ENCODE data around the gene B3GNT8.

DNA sequence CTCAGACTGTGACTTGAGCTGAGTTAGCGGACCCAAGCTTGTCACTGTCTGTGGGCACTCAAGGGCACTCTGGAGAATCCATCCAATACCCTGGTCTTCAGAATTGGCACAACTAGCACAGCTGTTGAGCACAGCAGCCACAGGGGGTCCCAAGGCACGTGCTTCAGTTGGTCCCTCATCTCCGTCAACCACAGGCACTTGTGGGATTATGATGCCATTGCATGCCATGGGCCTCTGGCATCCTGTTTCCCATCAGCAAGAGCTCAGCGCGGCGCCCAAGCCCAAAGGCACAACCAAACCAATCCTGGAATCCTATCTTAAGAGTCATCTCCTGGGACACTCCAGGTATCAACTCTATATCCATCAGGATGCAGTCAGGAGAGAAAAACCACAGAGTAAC lies 3.7 kb upstream of the B3GNT8 start:
- TF ChIP-seq POLR2AphosphoS5 (IDR thresholded peaks at IDR 0.05; ENCODE audit: low read depth, low read length), result no peak
- no peak for TF ChIP-seq TAF1 (IDR thresholded peaks at IDR 0.05; ENCODE audit: borderline replicate concordance, low read depth, low read length)

Measured in GM12892 (cell line).